Caki2 (cell line): ENCODE results near the gene GSE1. TPM values are rescaled to one million over a fixed set of nuclear protein-coding genes. Genes with fewer than 3 reads are reported as not detected.
A peak's percentile ranks its signal among the peaks of the same experiment; 100 is the strongest.

Experiments
- DNase-seq: peaks from one replicate; pipeline ENCODE4 v3.0.0-alpha.2; 2015; ENCODE audit warnings: low read depth
- in situ Hi-C: cut with HindIII; loops from 2 replicates; pipeline ENCODE4 v1.10.0; 2016; ENCODE audit warnings: low sequenced_read_pairs, low pct_unique_long_range_greater_than_20kb, mixed read lengths
- total RNA-seq: library from RNA; depleted of rRNA; stranded (reverse); fragments of >200 nt; shearing (Covaris generic); gene quantifications from 2 replicates; pipeline ENCODE4 v1.2.3, GENCODE V29; 2014; ENCODE audit warnings: low replicate concordance

GSE1 gene
- total RNA-seq, 1 experiment from 2014 or later: 7.1 TPM

GRCh38 chr16:85660843-85661739 is 48.0 kb downstream of the GSE1 start:
- in situ Hi-C loops: no loop called here
- no peak for DNase-seq

- no peak for DNase-seq
- in situ Hi-C loops: no loop called here
Observed at GRCh38 chr16:85661740-85662481, 48.8 kb downstream of the GSE1 start.

GRCh38 chr16:85662482-85662812 is 49.3 kb downstream of the GSE1 start:
- DNase-seq: no peak
- in situ Hi-C loops: no loop called here

- in situ Hi-C loops: no loop called here
- no peak for DNase-seq
Observed at GRCh38 chr16:85662976-85663830, 50.1 kb downstream of the GSE1 start.

- no peak for DNase-seq
- in situ Hi-C loops: no loop called here
Observed at GRCh38 chr16:85663891-85664321, 50.8 kb downstream of the GSE1 start.

GRCh38 chr16:85664580-85665372 is 51.7 kb downstream of the GSE1 start:
- DNase-seq: no peak
- in situ Hi-C loops: no loop called here

GRCh38 chr16:85665373-85665740 is 52.2 kb downstream of the GSE1 start:
- in situ Hi-C loops: no loop called here

GRCh38 chr16:85665929-85666328 is 52.8 kb downstream of the GSE1 start:
- DNase-seq: no peak
- in situ Hi-C loops: no loop called here

More at GRCh38 chr16:85665373-85665740, 52.2 kb downstream of the GSE1 start:
- no peak for DNase-seq

GRCh38 chr16:85667261-85667660 is 54.1 kb downstream of the GSE1 start:
- in situ Hi-C loops: no loop called here
- no peak for DNase-seq

- DNase-seq: no peak
- in situ Hi-C loops: no loop called here
Observed at GRCh38 chr16:85667841-85668413, 54.8 kb downstream of the GSE1 start.

- DNase-seq: no peak
- in situ Hi-C loops: no loop called here
Observed at GRCh38 chr16:85668676-85669424, 55.7 kb downstream of the GSE1 start.

GRCh38 chr16:85670840-85671239 is 57.7 kb downstream of the GSE1 start:
- in situ Hi-C loops: no loop called here
- DNase-seq: no peak

- in situ Hi-C loops: no loop called here
- no peak for DNase-seq
Observed at GRCh38 chr16:85673529-85674417, 60.7 kb downstream of the GSE1 start.

GRCh38 chr16:85674418-85674755 is 61.3 kb downstream of the GSE1 start:
- in situ Hi-C loops: no loop called here
- DNase-seq: no peak

GRCh38 chr16:85674828-85675227 is 61.7 kb downstream of the GSE1 start:
- in situ Hi-C loops: no loop called here

GRCh38 chr16:85675251-85675874 is 62.2 kb downstream of the GSE1 start:
- DNase-seq: peak; percentile 29
- in situ Hi-C loops: no loop called here

More at GRCh38 chr16:85674828-85675227, 61.7 kb downstream of the GSE1 start:
- DNase-seq: no peak
